Mesothelial cell of epicardium (in vitro differentiated cells): Measurements from ENCODE around the gene KANSL1. TPM values are rescaled to one million over a fixed set of nuclear protein-coding genes. Genes with fewer than 3 reads are reported as not detected.

Source experiments
- DNase-seq, 2 experiments: peaks; one replicate each; pipeline ENCODE4 v3.0.0; 2021; ENCODE audit warnings: low spot score in 2 of 2; ENCODE audit not compliant: unreplicated experiment in 2 of 2
- H3K27ac Mint-ChIP-seq: 2 replicates; pipeline ENCODE4 v1.8.0; 2021; ENCODE audit warnings: mixed read lengths
- H3K27me3 Mint-ChIP-seq: 2 replicates; pipeline ENCODE4 v1.8.0; 2021; ENCODE audit warnings: low read depth, mixed read lengths
- H3K36me3 Mint-ChIP-seq: 2 replicates; pipeline ENCODE4 v1.8.0; 2021; ENCODE audit warnings: mixed read lengths
- H3K4me1 Mint-ChIP-seq: 2 replicates; pipeline ENCODE4 v1.8.0; 2021; ENCODE audit warnings: mixed read lengths
- H3K4me3 Mint-ChIP-seq: 2 replicates; pipeline ENCODE4 v1.8.0; 2021; ENCODE audit warnings: mild to moderate bottlenecking, moderate library complexity, mixed read lengths
- H3K9me3 Mint-ChIP-seq: 2 replicates; pipeline ENCODE4 v1.8.0; 2021; ENCODE audit warnings: mixed read lengths
- CTCF ChIP-seq: fragments of 200-600 bp; sonication (generic); IDR thresholded peaks from one replicate; pipeline ENCODE4 v1.5.0; 2021; ENCODE audit warnings: antibody characterized with exemption; ENCODE audit not compliant: unreplicated experiment
- total RNA-seq: library from RNA; stranded (reverse); gene quantifications from 3 replicates; pipeline ENCODE4 v1.2.1, GENCODE V29; 2021

Gene KANSL1
- total RNA-seq, 1 donor from 2014 or later: 189 TPM

- no peaks in the 10 kb centered on the region for H3K4me1 Mint-ChIP-seq
- no peak overlapping the region for H3K4me3 Mint-ChIP-seq
- no peaks in the 10 kb centered on the region for H3K36me3 Mint-ChIP-seq
- DNase-seq: no peak
- H3K27me3 Mint-ChIP-seq: no peaks in the 10 kb centered on the region
- TF ChIP-seq CTCF: no peak
- H3K27ac Mint-ChIP-seq: no peak overlapping the region
- no peaks in the 10 kb centered on the region for H3K9me3 Mint-ChIP-seq
Observed at GRCh38 chr17:45983614-45984310, 209.5 kb downstream of the KANSL1 start.

- Mint-ChIP-seq H3K36me3 (no peaks in the 10 kb centered on the region), H3K27me3 (no peaks in the 10 kb centered on the region), H3K27ac (no peak overlapping the region), H3K9me3 (no peaks in the 10 kb centered on the region), H3K4me3 (no peak overlapping the region), H3K4me1 (no peaks in the 10 kb centered on the region)
- TF ChIP-seq CTCF: no peak
- no peak for DNase-seq
Observed at GRCh38 chr17:45982791-45983613, 210.2 kb downstream of the KANSL1 start.

GRCh38 chr17:45981306-45981705 lies 211.9 kb downstream of the KANSL1 start:
- no peak for DNase-seq
- no peaks in the 10 kb centered on the region for H3K4me1 Mint-ChIP-seq
- H3K27ac Mint-ChIP-seq: no peak overlapping the region

GRCh38 chr17:45980855-45981254 lies 212.4 kb downstream of the KANSL1 start:
- Mint-ChIP-seq H3K36me3 (no peaks in the 10 kb centered on the region), H3K4me3 (no peak overlapping the region), H3K9me3 (no peaks in the 10 kb centered on the region), H3K27me3 (no peaks in the 10 kb centered on the region), H3K4me1 (no peaks in the 10 kb centered on the region), H3K27ac (no peak overlapping the region)
- no peak for TF ChIP-seq CTCF
- DNase-seq: no peak

More at GRCh38 chr17:45981306-45981705, 211.9 kb downstream of the KANSL1 start:
- no peaks in the 10 kb centered on the region for H3K36me3 Mint-ChIP-seq
- no peaks in the 10 kb centered on the region for H3K27me3 Mint-ChIP-seq
- no peaks in the 10 kb centered on the region for H3K9me3 Mint-ChIP-seq
- no peak overlapping the region for H3K4me3 Mint-ChIP-seq
- TF ChIP-seq CTCF: no peak

Other genes with a start within 250 kb of the KANSL1 start
- not detected in 3 replicates for gene STH, start 194.2 kb downstream of the KANSL1 start, total RNA-seq
- gene LRRC37A, start 101.7 kb upstream of the KANSL1 start, total RNA-seq: 5.9 to 7.3 TPM (median 7.3 TPM) in 3 replicates
- 16.6 to 21.1 TPM (median 18.0 TPM) in 3 replicates for gene ARL17B, start 168.3 kb upstream of the KANSL1 start, total RNA-seq